ENCODE results near the gene PLEKHG7. TPM values are rescaled to one million over a fixed set of nuclear protein-coding genes. Genes with fewer than 3 reads are reported as not detected.

The PLEKHG7 gene
- total and polyA plus RNA-seq, 2 of the 8 experiments (the other 6 are each of a cell fraction or from before 2014, with no cell fraction given), result not detected

GRCh38 chr12:92718483-92718990 is 15.7 kb downstream of the PLEKHG7 start:
- no peak overlapping the region for H3K4ac ChIP-seq (replicated peaks; ENCODE audit: insufficient read length, low read depth, low read length)
- CTCF ChIA-PET (ENCODE audit: partially characterized antibody), result interaction anchor here (0.8 to 2.9 kb wide), 11 partner anchors 8 to 662 kb away, joined by 3 to 19 read pairs (median 5); partner anchors contain the start of gene PLEKHG7
- TF ChIP-seq SAP30 (IDR thresholded peaks at IDR 0.05; ENCODE audit: insufficient read depth, insufficient replicate concordance, low read length) (no peak), CEBPB (IDR thresholded peaks at IDR 0.05; ENCODE audit: low read depth, low read length) (no peak), PHF8 (conservative IDR thresholded peaks at IDR 0.05; ENCODE audit: low read depth, low read length) (no peak), POLR2A (IDR thresholded peaks at IDR 0.05; ENCODE audit: control extremely low read depth in 1 of 2, low read depth in 2 of 2, low read length in 2 of 2) (no peak), CBX8 (IDR thresholded peaks at IDR 0.05; ENCODE audit: borderline replicate concordance, low read depth, low read length) (no peak)

More at GRCh38 chr12:92718483-92718990, 15.7 kb downstream of the PLEKHG7 start:
- Histone ChIP-seq H4K91ac (replicated peaks; ENCODE audit: insufficient read length, low read length) (no peak overlapping the region), H3K79me1 (ENCODE audit: low read depth, low read length) (no peaks in the 10 kb centered on the region), H2BK15ac (ENCODE audit: low read length) (no peak overlapping the region), H2BK120ac (replicated peaks; ENCODE audit: low read depth, low read length) (no peak overlapping the region), H3K4me1 (replicated peaks in 1 of 4; ENCODE audit: control insufficient read depth in 3 of 4, insufficient read depth in 4 of 4, low read length in 3 of 4) (peaks cover 0 to 2% (median 0%) of the 10 kb centered on the region in 4 experiments; a peak in 1 of 7 replicates), H3K14ac (ENCODE audit: insufficient read length) (no peak overlapping the region), H3K9me3 (ENCODE audit: insufficient read depth in 2 of 2, low read depth in 1 of 2, low read length in 1 of 2) (no peaks in the 10 kb centered on the region), H3K27ac (ENCODE audit: low read depth, low read length) (no peak overlapping the region), H3K27me3 (replicated peaks in 1 of 4; ENCODE audit: control insufficient read depth in 3 of 4, extremely low read depth in 1 of 4, insufficient read depth in 3 of 4, low read length in 3 of 4) (no peaks in the 10 kb centered on the region), H2AFZ (ENCODE audit: low read length) (no peak overlapping the region), H3K9ac (replicated peaks in 1 of 4; ENCODE audit: extremely low read depth in 1 of 4, low read depth in 3 of 4, low read length in 3 of 4) (no peak overlapping the region), H4K5ac (ENCODE audit: insufficient read length, low read depth, low read length) (no peak overlapping the region), H4K8ac (ENCODE audit: extremely low read depth, insufficient read depth, low read length) (no peak overlapping the region), H2BK12ac (ENCODE audit: low read depth, low read length) (no peak overlapping the region), H3K23me2 (ENCODE audit: low read depth, low read length) (no peaks in the 10 kb centered on the region), H4K20me1 (replicated peaks in 1 of 2; ENCODE audit: control insufficient read depth in 1 of 2, insufficient read depth in 2 of 2, low read length in 2 of 2) (no peaks in the 10 kb centered on the region), H2AK5ac (ENCODE audit: low read depth, low read length) (no peak overlapping the region), H3K36me3 (ENCODE audit: control insufficient read depth in 2 of 4, insufficient read depth in 4 of 4, low read length in 3 of 4) (no peaks in the 10 kb centered on the region), H2BK5ac (ENCODE audit: low read depth, low read length) (no peak overlapping the region), H3K4me3 (ENCODE audit: extremely low read depth in 1 of 4, insufficient read depth in 2 of 4, low read depth in 3 of 4, low read length in 4 of 4) (no peak overlapping the region), H3K79me2 (ENCODE audit: control insufficient read depth in 1 of 2, insufficient read depth in 2 of 2, low read length in 2 of 2) (no peaks in the 10 kb centered on the region), H3K56ac (replicated peaks; ENCODE audit: insufficient read length, low read depth, low read length) (no peak overlapping the region), H3K18ac (ENCODE audit: extremely low read depth, low read length) (no peak overlapping the region), H3K23ac (ENCODE audit: insufficient read length) (no peak overlapping the region), H3K4me2 (ENCODE audit: insufficient read depth in 1 of 2, low read depth in 2 of 2, low read length in 2 of 2) (no peak overlapping the region), H2BK20ac (ENCODE audit: low read length) (no peak overlapping the region)
- WGBS, 2 experiments (ENCODE audit: extremely low coverage in 1 of 2, insufficient coverage in 1 of 2, insufficient read length in 1 of 2, insufficient replicate concordance in 2 of 2, low coverage in 1 of 2, low lambda C conversion rate in 2 of 2, missing lambda C conversion rate in 1 of 2), result 90% methylated on average over 2 of the region's 2 CpGs; no CpG with 5 or more reads in 1 of the 2 experiments
- POLR2A ChIA-PET (ENCODE audit: partially characterized antibody), result no interaction called here
- no peak for FAIRE-seq
- no peak for DNase-seq (ENCODE audit: low read depth in 1 of 2, low spot score in 2 of 2)

Data from H1 (cell line).